Thoracic aorta (tissue), 2 donors: ENCODE results near the gene DYSF. TPM values are rescaled to one million over a fixed set of nuclear protein-coding genes. Genes with fewer than 3 reads are reported as not detected.

Experiments
- ATAC-seq: fragments of 150-250 bp; one replicate; pipeline ENCODE4 v1.8.0; 2017; ENCODE audit warnings: low read depth; ENCODE audit not compliant: insufficient number of reproducible peaks, low FRiP score
- DNase-seq: peaks from one replicate; pipeline ENCODE4 v3.0.0-alpha.2; 2020; ENCODE audit warnings: low spot score
- H3K27ac ChIP-seq, 2 donors: fragments of 200-600 bp; sonication (generic); 1 replicate in 1 of 2; 2 replicates in 1 of 2; pipeline ENCODE4 v1.5.1; 2016; ENCODE audit warnings: mild to moderate bottlenecking in 2 of 2, moderate library complexity in 2 of 2
- H3K27me3 ChIP-seq: fragments of 200-600 bp; sonication (generic); replicated peaks from 2 replicates; pipeline ENCODE4 v1.6.0; 2016; ENCODE audit warnings: mild to moderate bottlenecking; ENCODE audit not compliant: insufficient read depth
- H3K36me3 ChIP-seq: fragments of 200-600 bp; sonication (generic); one replicate; pipeline ENCODE4 v1.5.1; 2016
- H3K4me1 ChIP-seq, 2 donors: fragments of 200-600 bp; sonication (generic); 1 replicate in 1 of 2; 2 replicates in 1 of 2; pipeline versions ENCODE4 v1.5.1 to v1.6.0; 2016; ENCODE audit warnings: low read depth in 2 of 2, mild to moderate bottlenecking in 1 of 2; ENCODE audit not compliant: control insufficient read depth in 1 of 2
- H3K4me3 ChIP-seq: fragments of 200-600 bp; sonication (generic); 2 replicates; pipeline ENCODE4 v1.5.1; 2016; ENCODE audit warnings: mild to moderate bottlenecking
- H3K9me3 ChIP-seq: fragments of 200-600 bp; sonication (generic); 2 replicates; pipeline ENCODE4 v1.5.1; 2016
- total RNA-seq, 2 donors: library from RNA; depleted of rRNA; stranded (reverse); fragments of >200 nt; gene quantifications; one replicate each; pipeline versions ENCODE4 v1.1.0 to v1.2.3, GENCODE V29; 2016
- TF ChIP-seq, protein P1 (sequence below): fragments of 200-600 bp; sonication (generic); IDR thresholded peaks from one replicate; pipeline ENCODE4 v1.5.1; 2019; ENCODE audit warnings: antibody characterized with exemption

Gene DYSF
- total RNA-seq, 2 donors from 2014 or later, result 13.0 to 15.2 TPM

GRCh38 chr2:71511776-71512175 lies 58.4 kb downstream of the DYSF start:
- DNase-seq (no peak), ATAC-seq (no peak)
- H3K27ac ChIP-seq, result no peak overlapping the region
- no peaks in the 10 kb centered on the region for H3K36me3 ChIP-seq
- no peaks in the 10 kb centered on the region for H3K9me3 ChIP-seq
- H3K4me3 ChIP-seq, result no peak overlapping the region
- no peaks in the 10 kb centered on the region for H3K27me3 ChIP-seq
- H3K4me1 ChIP-seq, result no peaks in the 10 kb centered on the region
- TF ChIP-seq, protein P1, sequence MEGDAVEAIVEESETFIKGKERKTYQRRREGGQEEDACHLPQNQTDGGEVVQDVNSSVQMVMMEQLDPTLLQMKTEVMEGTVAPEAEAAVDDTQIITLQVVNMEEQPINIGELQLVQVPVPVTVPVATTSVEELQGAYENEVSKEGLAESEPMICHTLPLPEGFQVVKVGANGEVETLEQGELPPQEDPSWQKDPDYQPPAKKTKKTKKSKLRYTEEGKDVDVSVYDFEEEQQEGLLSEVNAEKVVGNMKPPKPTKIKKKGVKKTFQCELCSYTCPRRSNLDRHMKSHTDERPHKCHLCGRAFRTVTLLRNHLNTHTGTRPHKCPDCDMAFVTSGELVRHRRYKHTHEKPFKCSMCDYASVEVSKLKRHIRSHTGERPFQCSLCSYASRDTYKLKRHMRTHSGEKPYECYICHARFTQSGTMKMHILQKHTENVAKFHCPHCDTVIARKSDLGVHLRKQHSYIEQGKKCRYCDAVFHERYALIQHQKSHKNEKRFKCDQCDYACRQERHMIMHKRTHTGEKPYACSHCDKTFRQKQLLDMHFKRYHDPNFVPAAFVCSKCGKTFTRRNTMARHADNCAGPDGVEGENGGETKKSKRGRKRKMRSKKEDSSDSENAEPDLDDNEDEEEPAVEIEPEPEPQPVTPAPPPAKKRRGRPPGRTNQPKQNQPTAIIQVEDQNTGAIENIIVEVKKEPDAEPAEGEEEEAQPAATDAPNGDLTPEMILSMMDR, result no peak

DNA sequence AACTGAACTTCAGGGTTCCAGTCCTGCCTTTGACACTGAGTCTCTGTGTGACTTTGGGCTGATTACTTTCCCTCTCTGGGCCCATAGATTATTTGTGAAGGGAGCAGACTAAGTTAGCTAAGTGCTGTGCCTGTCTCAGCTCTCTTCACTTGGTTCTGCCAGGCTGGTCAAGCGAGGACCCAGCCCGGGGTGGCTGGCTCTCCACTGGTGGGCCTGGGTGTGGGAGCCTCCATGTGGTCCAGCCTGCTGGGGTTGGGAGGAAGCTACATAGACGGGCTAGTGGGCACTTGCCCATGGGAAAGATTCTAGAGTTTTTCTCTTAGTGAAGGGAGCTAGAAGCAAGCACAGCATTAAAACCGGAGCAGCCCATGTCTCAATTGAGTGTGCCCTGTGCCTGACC lies 59.0 kb downstream of the DYSF start:
- H3K9me3 ChIP-seq, result no peaks in the 10 kb centered on the region
- no peaks in the 10 kb centered on the region for H3K27me3 ChIP-seq
- no peaks in the 10 kb centered on the region for H3K4me1 ChIP-seq
- TF ChIP-seq, protein P1, result no peak
- no peaks in the 10 kb centered on the region for H3K36me3 ChIP-seq
- DNase-seq, result no peak
- H3K4me3 ChIP-seq, result no peak overlapping the region
- ATAC-seq, result no peak
- no peak overlapping the region for H3K27ac ChIP-seq

DNA sequence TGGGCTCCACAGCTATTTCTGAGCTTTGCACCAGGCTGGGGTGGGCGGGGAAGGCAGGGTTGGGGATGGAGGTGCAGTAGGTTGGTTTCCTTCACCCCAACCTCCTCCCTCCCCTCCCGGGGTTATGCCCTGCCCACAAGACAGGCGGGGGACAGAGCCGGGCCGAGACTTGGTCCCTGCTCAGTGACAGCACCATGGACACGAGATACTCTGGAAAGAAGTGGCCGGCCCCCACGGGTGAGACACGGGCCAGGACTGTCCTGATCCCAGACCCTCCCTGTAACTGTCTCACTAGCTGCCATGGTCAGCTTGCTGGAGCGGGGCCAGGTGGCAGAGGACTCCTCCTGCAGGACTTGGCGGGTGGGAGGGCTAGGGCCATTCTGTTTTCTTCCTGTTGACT lies 59.7 kb downstream of the DYSF start:
- no peak overlapping the region for H3K4me3 ChIP-seq
- no peaks in the 10 kb centered on the region for H3K4me1 ChIP-seq
- no peak overlapping the region for H3K27ac ChIP-seq
- H3K27me3 ChIP-seq, result no peaks in the 10 kb centered on the region
- TF ChIP-seq, protein P1, result no peak
- H3K36me3 ChIP-seq, result no peaks in the 10 kb centered on the region
- no peaks in the 10 kb centered on the region for H3K9me3 ChIP-seq
- ATAC-seq (no peak), DNase-seq (no peak)

GRCh38 chr2:71513721-71514120 lies 60.4 kb downstream of the DYSF start:
- H3K9me3 ChIP-seq, result no peaks in the 10 kb centered on the region
- no peaks in the 10 kb centered on the region for H3K36me3 ChIP-seq
- no peak for DNase-seq
- no peak for ATAC-seq
- TF ChIP-seq, protein P1, result no peak
- H3K4me3 ChIP-seq, result no peak overlapping the region
- no peak overlapping the region for H3K27ac ChIP-seq
- H3K4me1 ChIP-seq, result no peaks in the 10 kb centered on the region
- no peaks in the 10 kb centered on the region for H3K27me3 ChIP-seq

DNA sequence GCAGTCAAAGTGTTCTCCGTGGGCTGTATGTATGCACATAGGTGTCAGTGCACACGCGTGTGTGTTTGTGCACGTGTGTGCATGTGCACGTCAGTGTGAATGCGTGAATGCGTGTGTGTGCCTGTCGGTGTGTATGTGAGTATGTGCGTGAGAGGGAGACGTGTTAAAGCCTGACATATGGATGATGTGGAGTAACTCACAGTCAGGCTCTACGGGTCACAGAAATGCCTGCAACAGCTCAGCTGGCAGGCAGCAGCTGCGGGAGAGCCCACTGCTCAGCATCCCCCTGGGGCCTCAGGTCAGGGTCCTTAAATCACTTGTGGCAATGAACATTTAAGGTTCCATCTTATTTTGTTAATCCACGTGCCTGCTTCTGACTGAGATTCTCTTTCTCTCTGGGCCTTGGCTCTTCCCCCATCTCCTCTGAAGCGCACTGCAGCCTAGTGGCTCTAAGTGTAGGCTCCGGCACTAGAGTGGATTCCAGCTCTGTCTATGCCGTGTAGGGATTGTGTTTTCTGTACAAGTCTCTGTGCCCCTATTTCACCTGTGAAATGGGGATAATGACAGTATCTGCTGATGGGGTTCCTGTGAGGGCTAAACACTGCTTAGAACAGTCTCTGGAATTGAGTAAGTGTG lies 63.0 kb downstream of the DYSF start:
- TF ChIP-seq, protein P1, result no peak
- Histone ChIP-seq H3K36me3 (no peaks in the 10 kb centered on the region), H3K9me3 (no peaks in the 10 kb centered on the region), H3K4me3 (no peak overlapping the region), H3K4me1 (no peaks in the 10 kb centered on the region), H3K27ac (no peak overlapping the region), H3K27me3 (no peaks in the 10 kb centered on the region)
- DNase-seq (no peak), ATAC-seq (no peak)
